Measurements from ENCODE around the gene CPSF7. TPM values are rescaled to one million over a fixed set of nuclear protein-coding genes. Genes with fewer than 3 reads are reported as not detected.

The CPSF7 gene
- total RNA-seq, 1 donor from 2014 or later, result 63.2 TPM

- no peaks in the 10 kb centered on the region for H3K9me3 Mint-ChIP-seq (ENCODE audit: unreplicated experiment)
- peak overlapping the region; percentile 49 for H3K27ac Mint-ChIP-seq (ENCODE audit: unreplicated experiment)
- no peak overlapping the region for H3K4me3 ChIP-seq (ENCODE audit: insufficient read depth, low read depth, low read length)
- H3K4me1 ChIP-seq (ENCODE audit: insufficient read depth, low read length), result no peaks in the 10 kb centered on the region
- H3K4me3 Mint-ChIP-seq (ENCODE audit: unreplicated experiment), result no peak overlapping the region
- H3K4me2 ChIP-seq (ENCODE audit: low read length), result no peak overlapping the region
- TF ChIP-seq EZH2 (IDR thresholded peaks at IDR 0.05; ENCODE audit: insufficient read depth, low read length) (no peak), CTCF (IDR thresholded peaks at IDR 0.05; ENCODE audit: insufficient read depth, low read depth, low read length) (no peak)
- no peak overlapping the region for H3K27ac ChIP-seq (ENCODE audit: low read depth, low read length)
- peaks cover 6% of the 10 kb centered on the region for H3K27me3 ChIP-seq (ENCODE audit: insufficient read depth, low read length)
- H3K4me1 Mint-ChIP-seq (ENCODE audit: low read depth, unreplicated experiment), result peaks cover 12% of the 10 kb centered on the region
- H3K36me3 ChIP-seq (ENCODE audit: insufficient read depth, low read length), result no peaks in the 10 kb centered on the region
- no peak overlapping the region for H3K9ac ChIP-seq (ENCODE audit: low read length)
- peaks cover 13% of the 10 kb centered on the region for H3K36me3 Mint-ChIP-seq (ENCODE audit: low read depth, unreplicated experiment)
- FAIRE-seq (peak; percentile 29), DNase-seq (ENCODE audit: low read depth) (no peak)
- H3K27me3 Mint-ChIP-seq (ENCODE audit: low read depth, unreplicated experiment), result peaks cover 15% of the 10 kb centered on the region
- no peaks in the 10 kb centered on the region for H3K9me3 ChIP-seq (ENCODE audit: insufficient read depth, low read depth, low read length)
- H2AFZ ChIP-seq (ENCODE audit: low read depth, low read length), result no peak overlapping the region
- H4K20me1 ChIP-seq (ENCODE audit: insufficient read depth, low read length), result peaks cover 11% of the 10 kb centered on the region
- H3K79me2 ChIP-seq (ENCODE audit: insufficient read depth, low read length), result no peaks in the 10 kb centered on the region
Measured at GRCh38 chr11:61474013-61474643, 44.4 kb upstream of the CPSF7 start.

- Mint-ChIP-seq H3K9me3 (ENCODE audit: unreplicated experiment) (no peaks in the 10 kb centered on the region), H3K27ac (ENCODE audit: unreplicated experiment) (no peak overlapping the region), H3K36me3 (ENCODE audit: low read depth, unreplicated experiment) (peaks cover 13% of the 10 kb centered on the region), H3K27me3 (ENCODE audit: low read depth, unreplicated experiment) (peaks cover 11% of the 10 kb centered on the region), H3K4me1 (ENCODE audit: low read depth, unreplicated experiment) (peaks cover 12% of the 10 kb centered on the region), H3K4me3 (ENCODE audit: unreplicated experiment) (no peak overlapping the region)
- H4K20me1 ChIP-seq (ENCODE audit: insufficient read depth, low read length), result peaks cover 8% of the 10 kb centered on the region
- H3K4me1 ChIP-seq (ENCODE audit: insufficient read depth, low read length), result no peaks in the 10 kb centered on the region
- H3K36me3 ChIP-seq (ENCODE audit: insufficient read depth, low read length), result no peaks in the 10 kb centered on the region
- DNase-seq (ENCODE audit: low read depth), result peak; percentile 49
- no peaks in the 10 kb centered on the region for H3K79me2 ChIP-seq (ENCODE audit: insufficient read depth, low read length)
- no peak overlapping the region for H2AFZ ChIP-seq (ENCODE audit: low read depth, low read length)
- H3K27me3 ChIP-seq (ENCODE audit: insufficient read depth, low read length), result peaks cover 4% of the 10 kb centered on the region
- H3K9ac ChIP-seq (ENCODE audit: low read length), result no peak overlapping the region
- FAIRE-seq, result no peak
- TF ChIP-seq EZH2 (IDR thresholded peaks at IDR 0.05; ENCODE audit: insufficient read depth, low read length), result no peak
- no peak for TF ChIP-seq CTCF (IDR thresholded peaks at IDR 0.05; ENCODE audit: insufficient read depth, low read depth, low read length)
- no peak overlapping the region for H3K27ac ChIP-seq (ENCODE audit: low read depth, low read length)
- no peak overlapping the region for H3K4me3 ChIP-seq (ENCODE audit: insufficient read depth, low read depth, low read length)
- no peak overlapping the region for H3K4me2 ChIP-seq (ENCODE audit: low read length)
- no peaks in the 10 kb centered on the region for H3K9me3 ChIP-seq (ENCODE audit: insufficient read depth, low read depth, low read length)
Measured at GRCh38 chr11:61473370-61474012, 43.7 kb upstream of the CPSF7 start.

GRCh38 chr11:61472868-61473267 lies 43.1 kb upstream of the CPSF7 start:
- no peak overlapping the region for H3K4me3 Mint-ChIP-seq (ENCODE audit: unreplicated experiment)
- Histone ChIP-seq H3K4me3 (ENCODE audit: insufficient read depth, low read depth, low read length) (no peak overlapping the region), H2AFZ (ENCODE audit: low read depth, low read length) (no peak overlapping the region), H3K9ac (ENCODE audit: low read length) (no peak overlapping the region), H3K79me2 (ENCODE audit: insufficient read depth, low read length) (no peaks in the 10 kb centered on the region), H3K36me3 (ENCODE audit: insufficient read depth, low read length) (no peaks in the 10 kb centered on the region), H3K27ac (ENCODE audit: low read depth, low read length) (no peak overlapping the region), H3K4me2 (ENCODE audit: low read length) (no peak overlapping the region), H3K4me1 (ENCODE audit: insufficient read depth, low read length) (no peaks in the 10 kb centered on the region), H3K27me3 (ENCODE audit: insufficient read depth, low read length) (no peaks in the 10 kb centered on the region), H3K9me3 (ENCODE audit: insufficient read depth, low read depth, low read length) (no peaks in the 10 kb centered on the region), H4K20me1 (ENCODE audit: insufficient read depth, low read length) (peaks cover 1% of the 10 kb centered on the region)
- peaks cover 12% of the 10 kb centered on the region for H3K4me1 Mint-ChIP-seq (ENCODE audit: low read depth, unreplicated experiment)
- FAIRE-seq, result no peak
- DNase-seq (ENCODE audit: low read depth), result peak; percentile 59
- no peaks in the 10 kb centered on the region for H3K9me3 Mint-ChIP-seq (ENCODE audit: unreplicated experiment)
- TF ChIP-seq CTCF (IDR thresholded peaks at IDR 0.05; ENCODE audit: insufficient read depth, low read depth, low read length) (no peak), EZH2 (IDR thresholded peaks at IDR 0.05; ENCODE audit: insufficient read depth, low read length) (no peak)
- H3K36me3 Mint-ChIP-seq (ENCODE audit: low read depth, unreplicated experiment), result peaks cover 18% of the 10 kb centered on the region
- H3K27ac Mint-ChIP-seq (ENCODE audit: unreplicated experiment), result no peak overlapping the region
- H3K27me3 Mint-ChIP-seq (ENCODE audit: low read depth, unreplicated experiment), result peaks cover 4% of the 10 kb centered on the region

Measured in astrocyte (in vitro differentiated cells and primary cell).